ENCODE data around the gene NDUFV2.
"Not testable (repeated sequence)": the region's sequence is repeated elsewhere in the genome, so short reads cannot be mapped to it uniquely, and the experiment has no call there.

NDUFV2 gene

GRCh38 chr18:9160014-9160413 is 57.5 kb downstream of the NDUFV2 start:
- peaks cover 10% of the 10 kb centered on the region; the same call in 1 of the 2 replicates for H3K9me3 ChIP-seq (ENCODE audit: insufficient read depth, low read length)
- H3K27ac ChIP-seq (ENCODE audit: low read depth, low read length), result no peak overlapping the region
- no peaks in the 10 kb centered on the region for H3K9me2 ChIP-seq (replicated peaks; ENCODE audit: insufficient read depth, low read length)
- H3K9ac ChIP-seq (ENCODE audit: low read length), result no peak overlapping the region
- 0 out of 2 replicates have a peak, but pooled peaks cover 3% of the 10 kb centered on the region for H3K36me3 ChIP-seq (ENCODE audit: low read length)
- 0 out of 2 replicates have a peak, but pooled peaks cover 6% of the 10 kb centered on the region for H4K20me1 ChIP-seq (ENCODE audit: low read depth, low read length)
- H3K27me3 ChIP-seq (ENCODE audit: low read length), result no peaks in the 10 kb centered on the region
- no peak overlapping the region for H3K4me3 ChIP-seq (ENCODE audit: insufficient read depth, low read length, poor library complexity, severe bottlenecking)
- no peak for TF ChIP-seq CTCF (IDR thresholded peaks at IDR 0.05; ENCODE audit: insufficient read depth, low read length, poor library complexity, severe bottlenecking)
- TF ChIP-seq EZH2phosphoT487 (conservative IDR thresholded peaks at IDR 0.05; ENCODE audit: low read length), result no peak
- no peak overlapping the region for H3K4me2 ChIP-seq (ENCODE audit: low read depth, low read length, poor library complexity, severe bottlenecking)
- peaks cover 77% of the 10 kb centered on the region for H3K79me2 ChIP-seq (ENCODE audit: insufficient read depth, low read length)
- no peak overlapping the region for H2AFZ ChIP-seq (ENCODE audit: low read depth, low read length, severe bottlenecking)
- no peaks in the 10 kb centered on the region for H3F3A ChIP-seq (ENCODE audit: insufficient read depth)

GRCh38 chr18:9162663-9163062 is 60.2 kb downstream of the NDUFV2 start:
- H3F3A ChIP-seq (ENCODE audit: insufficient read depth); H3K27me3 ChIP-seq (ENCODE audit: low read length); H2AFZ ChIP-seq (ENCODE audit: low read depth, low read length, severe bottlenecking); H3K36me3 ChIP-seq (ENCODE audit: low read length); H3K9ac ChIP-seq (ENCODE audit: low read length); H3K4me2 ChIP-seq (ENCODE audit: low read depth, low read length, poor library complexity, severe bottlenecking); H4K20me1 ChIP-seq (ENCODE audit: low read depth, low read length); H3K27ac ChIP-seq (ENCODE audit: low read depth, low read length); H3K9me2 ChIP-seq (replicated peaks; ENCODE audit: insufficient read depth, low read length); H3K4me3 ChIP-seq (ENCODE audit: insufficient read depth, low read length, poor library complexity, severe bottlenecking): not testable (repeated sequence)
- H3K9me3 ChIP-seq (ENCODE audit: insufficient read depth, low read length), result peaks cover 10% of the 10 kb centered on the region; the same call in 1 of the 2 replicates
- peaks cover 58% of the 10 kb centered on the region for H3K79me2 ChIP-seq (ENCODE audit: insufficient read depth, low read length)

GRCh38 chr18:9164149-9164548 is 61.6 kb downstream of the NDUFV2 start:
- peaks cover 10% of the 10 kb centered on the region; the same call in 1 of the 2 replicates for H3K9me3 ChIP-seq (ENCODE audit: insufficient read depth, low read length)
- H4K20me1 ChIP-seq (ENCODE audit: low read depth, low read length); H3K4me2 ChIP-seq (ENCODE audit: low read depth, low read length, poor library complexity, severe bottlenecking); H3K27ac ChIP-seq (ENCODE audit: low read depth, low read length); H3K9ac ChIP-seq (ENCODE audit: low read length); H2AFZ ChIP-seq (ENCODE audit: low read depth, low read length, severe bottlenecking); H3K4me3 ChIP-seq (ENCODE audit: insufficient read depth, low read length, poor library complexity, severe bottlenecking); H3K27me3 ChIP-seq (ENCODE audit: low read length); H3K36me3 ChIP-seq (ENCODE audit: low read length); H3K9me2 ChIP-seq (replicated peaks; ENCODE audit: insufficient read depth, low read length); H3F3A ChIP-seq (ENCODE audit: insufficient read depth): not testable (repeated sequence)
- peaks cover 43% of the 10 kb centered on the region for H3K79me2 ChIP-seq (ENCODE audit: insufficient read depth, low read length)

GRCh38 chr18:9165883-9166282 is 63.4 kb downstream of the NDUFV2 start:
- H3K79me2 ChIP-seq (ENCODE audit: insufficient read depth, low read length), result peaks cover 35% of the 10 kb centered on the region

GRCh38 chr18:9169515-9169914 is 67.0 kb downstream of the NDUFV2 start:
- not testable (repeated sequence) for H3K4me3 ChIP-seq (ENCODE audit: insufficient read depth, low read length, poor library complexity, severe bottlenecking); H3F3A ChIP-seq (ENCODE audit: insufficient read depth); H3K9me2 ChIP-seq (replicated peaks; ENCODE audit: insufficient read depth, low read length); H3K36me3 ChIP-seq (ENCODE audit: low read length); H3K27me3 ChIP-seq (ENCODE audit: low read length); H3K9me3 ChIP-seq (ENCODE audit: insufficient read depth, low read length); H3K27ac ChIP-seq (ENCODE audit: low read depth, low read length); H4K20me1 ChIP-seq (ENCODE audit: low read depth, low read length); H3K9ac ChIP-seq (ENCODE audit: low read length); H3K4me2 ChIP-seq (ENCODE audit: low read depth, low read length, poor library complexity, severe bottlenecking); H2AFZ ChIP-seq (ENCODE audit: low read depth, low read length, severe bottlenecking)
- peaks cover 39% of the 10 kb centered on the region for H3K79me2 ChIP-seq (ENCODE audit: insufficient read depth, low read length)

More at GRCh38 chr18:9165883-9166282, 63.4 kb downstream of the NDUFV2 start:
- not testable (repeated sequence) for H3K4me3 ChIP-seq (ENCODE audit: insufficient read depth, low read length, poor library complexity, severe bottlenecking); H3F3A ChIP-seq (ENCODE audit: insufficient read depth); H4K20me1 ChIP-seq (ENCODE audit: low read depth, low read length); H3K36me3 ChIP-seq (ENCODE audit: low read length); H3K4me2 ChIP-seq (ENCODE audit: low read depth, low read length, poor library complexity, severe bottlenecking); H2AFZ ChIP-seq (ENCODE audit: low read depth, low read length, severe bottlenecking); H3K27me3 ChIP-seq (ENCODE audit: low read length); H3K9ac ChIP-seq (ENCODE audit: low read length); H3K27ac ChIP-seq (ENCODE audit: low read depth, low read length); H3K9me2 ChIP-seq (replicated peaks; ENCODE audit: insufficient read depth, low read length)
- H3K9me3 ChIP-seq (ENCODE audit: insufficient read depth, low read length), result peaks cover 10% of the 10 kb centered on the region; the same call in 1 of the 2 replicates

GRCh38 chr18:9171919-9172318 is 69.4 kb downstream of the NDUFV2 start:
- not testable (repeated sequence) for H3F3A ChIP-seq (ENCODE audit: insufficient read depth); H2AFZ ChIP-seq (ENCODE audit: low read depth, low read length, severe bottlenecking); H3K9me2 ChIP-seq (replicated peaks; ENCODE audit: insufficient read depth, low read length); H3K4me2 ChIP-seq (ENCODE audit: low read depth, low read length, poor library complexity, severe bottlenecking); H4K20me1 ChIP-seq (ENCODE audit: low read depth, low read length); H3K27ac ChIP-seq (ENCODE audit: low read depth, low read length); H3K4me3 ChIP-seq (ENCODE audit: insufficient read depth, low read length, poor library complexity, severe bottlenecking); H3K9me3 ChIP-seq (ENCODE audit: insufficient read depth, low read length); H3K9ac ChIP-seq (ENCODE audit: low read length); H3K27me3 ChIP-seq (ENCODE audit: low read length); H3K36me3 ChIP-seq (ENCODE audit: low read length)
- peaks cover 39% of the 10 kb centered on the region for H3K79me2 ChIP-seq (ENCODE audit: insufficient read depth, low read length)

Data from SU-DHL-6 (cell line).